Measurements from ENCODE around the gene TTC39C. TPM values are rescaled to one million over a fixed set of nuclear protein-coding genes. Genes with fewer than 3 reads are reported as not detected.
"Not testable (repeated sequence)": the region's sequence is repeated elsewhere in the genome, so short reads cannot be mapped to it uniquely, and the experiment has no call there.

TTC39C gene
- total and polyA plus RNA-seq, 9 donors: 7.2 to 31.0 (median 14.0) TPM

DNA sequence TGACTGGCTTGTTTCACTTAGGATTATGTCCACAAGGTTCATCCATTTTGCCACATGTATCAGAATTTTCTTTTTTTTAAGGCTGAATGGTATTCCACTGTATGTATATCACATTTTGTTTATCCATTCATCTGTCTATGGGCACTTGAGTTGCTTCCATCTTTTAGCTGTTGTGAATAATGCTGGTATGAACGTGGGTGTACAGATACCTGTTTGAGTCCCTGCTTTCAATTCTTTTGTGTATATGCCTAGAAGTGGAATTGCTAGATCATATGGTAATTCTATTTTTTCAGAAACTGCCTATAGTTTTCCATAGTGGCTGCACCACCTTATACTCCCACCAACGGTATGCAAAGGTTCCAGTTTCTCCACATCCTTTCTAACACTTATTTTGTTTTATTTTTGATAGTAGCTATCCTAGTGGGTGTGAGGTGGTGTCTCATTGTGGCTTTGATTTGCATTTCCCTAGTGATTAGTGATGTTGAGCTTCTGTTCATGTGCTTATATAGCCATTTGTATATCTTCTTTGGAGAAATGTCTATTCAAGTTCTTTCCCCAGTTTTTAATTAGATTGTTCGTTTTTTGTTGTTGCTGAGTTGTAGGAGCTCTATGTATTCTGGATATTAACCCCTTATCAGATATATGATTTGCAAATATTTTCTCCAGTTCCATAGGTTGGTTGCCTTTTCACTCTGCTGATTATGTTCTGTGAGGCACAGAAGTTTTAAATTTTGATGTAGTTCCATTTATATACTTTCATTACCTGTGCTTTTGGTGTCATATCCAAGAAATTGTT is 40.7 kb downstream of the TTC39C start:
- WGBS, 3 donors: 60 to 69% (median 62%) methylated on average over 3 of the region's 3 CpGs
- Histone ChIP-seq H3K27me3 (no peaks in the 10 kb centered on the region), H3K36me3 (no peaks in the 10 kb centered on the region), H3K9me3 (no peaks in the 10 kb centered on the region), H3K4me3 (no peak overlapping the region), H3K27ac (no peak overlapping the region), H3K4me1 (ENCODE audit: insufficient read depth) (peaks cover 9% of the 10 kb centered on the region)
- TF ChIP-seq CTCF (IDR thresholded peaks at IDR 0.05): no peak
- TF ChIP-seq POLR2A (IDR thresholded peaks at IDR 0.05): no peak
- no peak for TF ChIP-seq EP300 (IDR thresholded peaks at IDR 0.05)
- no peak for DNase-seq
- intact Hi-C loops (cut with DNase I): no loop called here

DNA sequence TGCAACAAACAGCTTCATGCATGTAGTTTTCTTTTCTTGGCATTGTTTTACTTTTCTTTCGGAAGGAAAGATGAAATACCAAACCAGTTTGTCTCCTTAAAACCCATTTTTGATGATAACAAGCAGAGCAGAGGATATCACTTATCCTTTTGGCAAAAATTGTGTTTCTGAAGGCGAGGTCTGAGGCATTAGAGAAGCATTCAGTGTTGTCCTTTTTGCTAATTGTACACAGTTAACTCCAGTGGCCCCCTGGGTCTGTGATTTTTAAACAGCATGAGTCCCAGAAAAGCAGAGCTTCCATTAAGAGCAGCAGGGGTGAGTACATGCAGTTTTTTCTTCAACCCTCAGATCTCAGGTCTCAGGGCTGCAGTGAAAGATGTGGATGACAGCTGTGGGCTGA is 41.3 kb downstream of the TTC39C start:
- intact Hi-C loops (cut with DNase I): no loop called here
- DNase-seq: no peak
- H3K4me1 ChIP-seq (ENCODE audit: insufficient read depth): peaks cover 4% of the 10 kb centered on the region
- no peaks in the 10 kb centered on the region for H3K27me3 ChIP-seq
- no peak overlapping the region for H3K4me3 ChIP-seq
- 9 to 18% (median 11%) methylated on average over 2 of the region's 2 CpGs for WGBS, 3 donors
- no peaks in the 10 kb centered on the region for H3K9me3 ChIP-seq
- no peak overlapping the region for H3K27ac ChIP-seq
- TF ChIP-seq EP300 (IDR thresholded peaks at IDR 0.05) (no peak), POLR2A (IDR thresholded peaks at IDR 0.05) (no peak), CTCF (IDR thresholded peaks at IDR 0.05) (no peak)
- H3K36me3 ChIP-seq: no peaks in the 10 kb centered on the region

DNA sequence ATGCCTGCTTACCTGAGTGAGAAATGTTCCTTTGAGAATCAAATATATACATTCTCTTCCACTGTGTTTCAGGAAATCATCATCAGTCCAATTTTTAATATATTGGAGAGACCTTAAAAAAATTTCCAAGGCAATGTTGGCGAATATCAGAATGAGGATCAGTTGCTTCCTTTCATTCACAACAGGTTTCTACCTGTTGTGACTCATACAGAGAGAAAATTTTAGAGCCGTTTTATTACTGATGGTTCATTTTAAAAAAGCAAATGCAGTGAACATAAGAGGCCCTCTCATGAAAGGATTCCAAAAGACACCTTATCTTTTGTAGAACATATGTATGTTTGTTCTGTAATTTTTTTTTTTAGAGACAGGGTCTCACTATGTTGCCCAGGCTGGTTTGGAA is 42.0 kb downstream of the TTC39C start:
- Histone ChIP-seq H3K36me3 (no peaks in the 10 kb centered on the region), H3K4me3 (no peak overlapping the region), H3K27ac (no peak overlapping the region), H3K4me1 (ENCODE audit: insufficient read depth) (no peaks in the 10 kb centered on the region), H3K27me3 (no peaks in the 10 kb centered on the region), H3K9me3 (no peaks in the 10 kb centered on the region)
- DNase-seq: no peak
- intact Hi-C loops (cut with DNase I): no loop called here
- TF ChIP-seq POLR2A (IDR thresholded peaks at IDR 0.05) (no peak), CTCF (IDR thresholded peaks at IDR 0.05) (no peak), EP300 (IDR thresholded peaks at IDR 0.05) (no peak)
- 59 to 71% (median 61%) methylated on average over 2 of the region's 2 CpGs for WGBS, 3 donors

GRCh38 chr18:24057804-24058203 is 43.2 kb downstream of the TTC39C start:
- H3K36me3 ChIP-seq: no peaks in the 10 kb centered on the region
- no peak overlapping the region for H3K27ac ChIP-seq
- no peak overlapping the region for H3K4me3 ChIP-seq
- no peak for DNase-seq
- intact Hi-C loops (cut with DNase I): no loop called here
- TF ChIP-seq EP300 (IDR thresholded peaks at IDR 0.05): no peak
- no peak for TF ChIP-seq POLR2A (IDR thresholded peaks at IDR 0.05)
- TF ChIP-seq CTCF (IDR thresholded peaks at IDR 0.05): no peak
- 93 to 100% (median 100%) methylated on average over 1 of the region's 1 CpG for WGBS, 3 donors
- H3K27me3 ChIP-seq: no peaks in the 10 kb centered on the region
- no peaks in the 10 kb centered on the region for H3K4me1 ChIP-seq (ENCODE audit: insufficient read depth)
- H3K9me3 ChIP-seq: no peaks in the 10 kb centered on the region

GRCh38 chr18:24059385-24059784 is 44.8 kb downstream of the TTC39C start:
- H3K27me3 ChIP-seq; H3K36me3 ChIP-seq; DNase-seq; H3K4me3 ChIP-seq; intact Hi-C loops (cut with DNase I); H3K27ac ChIP-seq; H3K9me3 ChIP-seq; H3K4me1 ChIP-seq (ENCODE audit: insufficient read depth): not testable (repeated sequence)
- WGBS, 3 donors: 79 to 96% (median 85%) methylated on average over 4 of the region's 4 CpGs
